Calu3 (cell line): ENCODE results near the gene ZBTB20. TPM values are rescaled to one million over a fixed set of nuclear protein-coding genes. Genes with fewer than 3 reads are reported as not detected.

Source experiments
- BruUV-seq: library from RNA; stranded (reverse); fragments of 400-500 nt; replicated peaks from 2 replicates; lab custom pipeline; 2021; lab: Mats Ljungman, UMichigan
- CTCF ChIA-PET: fragments of 300-600 bp; sonication (Branson Sonifier 250); formaldehyde crosslinking; loops from one replicate; lab custom pipeline; 2022; ENCODE audit warnings: antibody characterized with exemption; lab: Charles Lee
- DNase-seq: peaks from one replicate; pipeline ENCODE4 v3.0.0; 2022
- H3K27ac Mint-ChIP-seq: one replicate; pipeline ENCODE4 v1.8.0; 2022; ENCODE audit warnings: mixed read lengths; ENCODE audit not compliant: unreplicated experiment
- H3K27me3 Mint-ChIP-seq: one replicate; pipeline ENCODE4 v1.8.0; 2022; ENCODE audit warnings: mixed read lengths; ENCODE audit not compliant: unreplicated experiment
- H3K36me3 Mint-ChIP-seq: one replicate; pipeline ENCODE4 v1.8.0; 2022; ENCODE audit warnings: mild to moderate bottlenecking, moderate library complexity, mixed read lengths; ENCODE audit not compliant: insufficient read depth, unreplicated experiment
- H3K4me1 Mint-ChIP-seq: one replicate; pipeline ENCODE4 v1.8.0; 2022; ENCODE audit warnings: mild to moderate bottlenecking, low read depth, mixed read lengths; ENCODE audit not compliant: unreplicated experiment
- H3K4me3 Mint-ChIP-seq: one replicate; pipeline ENCODE4 v1.8.0; 2022; ENCODE audit warnings: mild to moderate bottlenecking, low read depth, moderate library complexity, mixed read lengths; ENCODE audit not compliant: unreplicated experiment
- H3K9me3 Mint-ChIP-seq: one replicate; pipeline ENCODE4 v1.8.0; 2022; ENCODE audit warnings: low read depth, mixed read lengths; ENCODE audit not compliant: unreplicated experiment
- CTCF ChIP-seq: fragments of 200-600 bp; IDR thresholded peaks from one replicate; pipeline ENCODE4 v1.8.0; 2022; ENCODE audit warnings: antibody characterized with exemption; ENCODE audit not compliant: unreplicated experiment
- intact Hi-C: fragments of 100-400 bp; cut with micrococcal nuclease; formaldehyde crosslinking; loops from one replicate; pipeline ENCODE4 v1.10.0; 2022; ENCODE audit not compliant: unreplicated experiment
- total RNA-seq: library from RNA; stranded (reverse); gene quantifications from 2 replicates; pipeline ENCODE4 v1.2.3, GENCODE V29; 2022

Gene ZBTB20
- total RNA-seq, 1 experiment from 2014 or later, result 24.1 TPM

GRCh38 chr3:114336857-114337256, 810.2 kb downstream of the ZBTB20 start:
- Mint-ChIP-seq H3K4me3 (no peak overlapping the region), H3K36me3 (peaks cover 5% of the 10 kb centered on the region), H3K27ac (no peak overlapping the region), H3K4me1 (no peaks in the 10 kb centered on the region), H3K27me3 (no peaks in the 10 kb centered on the region), H3K9me3 (no peaks in the 10 kb centered on the region)
- no peak for TF ChIP-seq CTCF
- no TSS peak for BruUV-seq
- CTCF ChIA-PET, result no interaction called here
- DNase-seq, result no peak
- intact Hi-C loops, result loop anchor here (1.0 to 10.0 kb wide), 2 partner anchors 46 to 182 kb away; no protein-coding TSS in a partner anchor

DNA sequence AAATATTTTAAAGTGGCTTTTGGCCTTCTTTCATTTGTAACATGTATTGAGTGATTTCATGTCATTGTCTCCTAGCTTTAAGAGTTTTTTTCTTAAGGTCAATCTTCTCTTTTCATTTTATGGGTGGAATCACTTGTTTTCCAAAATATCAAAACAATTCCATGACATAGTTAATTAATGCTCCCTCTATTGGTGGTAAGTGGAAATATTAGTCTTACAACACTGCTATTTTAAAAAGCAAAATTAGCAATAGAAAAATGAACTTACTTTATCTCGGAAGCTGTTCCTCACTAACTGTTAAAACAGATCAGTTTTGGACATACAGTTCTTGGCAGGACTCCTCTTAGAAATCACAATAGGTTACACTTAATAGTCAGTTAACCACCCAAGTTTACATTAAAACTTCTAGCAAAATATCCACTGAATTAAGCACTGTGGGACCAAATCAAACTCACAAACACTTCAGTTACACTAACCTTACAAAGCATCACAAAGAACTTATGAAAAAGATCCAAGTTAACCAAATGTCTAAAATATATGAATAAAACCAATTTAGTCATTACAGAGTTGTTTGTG, 810.9 kb downstream of the ZBTB20 start:
- BruUV-seq, result no TSS peak
- H3K27ac Mint-ChIP-seq, result no peak overlapping the region
- TF ChIP-seq CTCF, result peak; percentile 39
- no peaks in the 10 kb centered on the region for H3K4me1 Mint-ChIP-seq
- DNase-seq, result no peak
- H3K4me3 Mint-ChIP-seq, result no peak overlapping the region
- H3K27me3 Mint-ChIP-seq, result no peaks in the 10 kb centered on the region
- CTCF ChIA-PET, result interaction anchor here (1.2 kb wide), 1 partner anchor 17 kb away, joined by 3 read pairs; no protein-coding TSS in a partner anchor
- peaks cover 5% of the 10 kb centered on the region for H3K36me3 Mint-ChIP-seq
- H3K9me3 Mint-ChIP-seq, result no peaks in the 10 kb centered on the region
- intact Hi-C loops, result loop anchor here (1.0 to 10.0 kb wide), 2 partner anchors 45 to 181 kb away; no protein-coding TSS in a partner anchor

- BruUV-seq, result no TSS peak
- intact Hi-C loops, result loop anchor here (10.0 kb wide), 1 partner anchor 179 kb away; no protein-coding TSS in a partner anchor
- Mint-ChIP-seq H3K4me3 (no peak overlapping the region), H3K27ac (no peak overlapping the region), H3K4me1 (no peaks in the 10 kb centered on the region), H3K27me3 (no peaks in the 10 kb centered on the region), H3K9me3 (no peaks in the 10 kb centered on the region), H3K36me3 (peaks cover 5% of the 10 kb centered on the region)
- TF ChIP-seq CTCF, result no peak
- DNase-seq, result no peak
- CTCF ChIA-PET, result no interaction called here
These were observed 813.2 kb downstream of the ZBTB20 start for GRCh38 chr3:114333923-114334240.

DNA sequence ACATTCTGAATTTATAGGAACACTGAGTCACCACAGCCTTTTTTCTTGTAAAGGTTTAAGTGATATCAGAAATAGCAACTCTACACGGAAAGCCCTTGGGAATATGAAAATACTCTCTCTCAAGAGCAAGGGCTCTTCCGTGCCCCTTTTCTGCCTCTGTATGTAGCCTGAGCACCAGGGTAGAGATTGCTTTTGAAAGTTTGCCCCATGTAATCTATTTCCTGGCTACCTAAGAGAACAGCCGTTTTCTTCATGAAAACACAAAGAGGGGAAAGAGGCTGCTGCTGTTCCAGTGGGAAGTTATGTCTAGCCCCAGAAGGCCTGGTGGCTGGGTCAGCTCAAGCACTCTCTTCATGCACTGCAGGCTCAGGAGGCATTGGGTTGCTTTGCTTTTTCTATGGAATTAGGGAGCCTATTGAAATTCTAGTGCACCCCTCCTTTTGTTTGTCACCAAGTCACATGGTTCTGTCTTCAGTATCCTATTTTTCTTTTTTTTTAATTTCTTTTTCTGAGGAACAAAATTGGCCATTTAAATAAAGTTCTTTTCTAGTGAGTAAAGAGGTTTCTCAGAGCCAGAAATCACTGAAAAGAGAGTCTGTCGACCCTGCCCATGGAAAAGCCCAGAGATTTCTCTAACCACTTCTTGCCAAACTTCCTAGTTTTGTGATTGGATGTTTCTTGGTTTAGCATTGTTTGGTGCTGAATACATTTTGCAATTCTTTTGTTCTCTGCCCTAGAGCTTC, 813.7 kb downstream of the ZBTB20 start:
- intact Hi-C loops, result loop anchor here (10.0 kb wide), 1 partner anchor 179 kb away; no protein-coding TSS in a partner anchor
- Mint-ChIP-seq H3K4me1 (no peaks in the 10 kb centered on the region), H3K9me3 (no peaks in the 10 kb centered on the region), H3K27me3 (no peaks in the 10 kb centered on the region), H3K27ac (no peak overlapping the region), H3K4me3 (no peak overlapping the region), H3K36me3 (peaks cover 5% of the 10 kb centered on the region)
- TF ChIP-seq CTCF, result no peak
- no TSS peak for BruUV-seq
- CTCF ChIA-PET, result no interaction called here
- DNase-seq, result no peak
